HCT116 (cell line): ENCODE data around the gene SPIRE1. TPM values are rescaled to one million over a fixed set of nuclear protein-coding genes. Genes with fewer than 3 reads are reported as not detected.

Experiments used
- ATAC-seq: fragments of 200-7000 bp; cut with Tn5 transposase; 2 replicates; pipeline ENCODE4 v1.9.1; 2020; ENCODE audit warnings: mild to moderate bottlenecking, moderate library complexity
- BruUV-seq: library from RNA; stranded (reverse); fragments of 400-500 nt; replicated peaks from 2 replicates; lab custom pipeline; 2021; lab: Mats Ljungman, UMichigan
- CTCF ChIA-PET: fragments of 300-600 bp; sonication (Branson Sonifier 250); formaldehyde crosslinking; loops from one replicate; lab custom pipeline; 2021; ENCODE audit warnings: antibody characterized with exemption; lab: Charles Lee
- POLR2A ChIA-PET: fragments of 300-600, 350-600 bp; sonication (Branson Sonifier 250); formaldehyde crosslinking; loops from one replicate; lab custom pipeline; 2021; ENCODE audit warnings: antibody characterized with exemption; lab: Charles Lee
- RAD21 ChIA-PET, 2 experiments: fragments of 300-600 bp; sonication (Branson Sonifier 250); formaldehyde crosslinking; loops; one replicate each; lab custom pipeline; 2023; ENCODE audit warnings: low total read pairs in 2 of 2; ENCODE audit not compliant: uncharacterized antibody in 2 of 2, unreplicated experiment in 2 of 2, low non-redundant PET in 1 of 2; lab: Charles Lee
- DNase-seq: peaks from one replicate; pipeline ENCODE4 v3.0.0-alpha.2; 2010; ENCODE audit warnings: low read depth, low spot score
- H2AFZ ChIP-seq: fragments of 200-600 bp; shearing (Covaris generic), sonication (generic); 2 replicates; pipeline ENCODE4 v1.6.1; 2017; ENCODE audit warnings: low read depth, mixed run types, mixed read lengths, antibody characterized with exemption, low read length; ENCODE audit not compliant: poor library complexity, severe bottlenecking
- H3K27ac ChIP-seq: 2 replicates; pipeline ENCODE4 v1.5.1; 2012; ENCODE audit warnings: low read depth, low read length
- H3K27me3 ChIP-seq: fragments of 200-600 bp; sonication (generic); 2 replicates; pipeline ENCODE4 v1.6.1; 2016; ENCODE audit warnings: mixed run types, low read length, mixed read lengths; ENCODE audit not compliant: insufficient read depth
- H3K36me3 ChIP-seq, 2 experiments: fragments of 200-500 bp in 1 of 2; fragments of 200-600 bp in 1 of 2; sonication (Bioruptor generic) in 1 of 2; sonication (generic) in 1 of 2; 2 replicates each; pipeline versions ENCODE4 v1.5.1 to v1.6.1; 2014 to 2016; ENCODE audit warnings: low read length in 2 of 2, inconsistent platforms in 1 of 2, mixed read lengths in 1 of 2, mixed run types in 1 of 2; ENCODE audit not compliant: insufficient read depth in 2 of 2, control insufficient read depth in 1 of 2
- H3K4me1 ChIP-seq, 2 experiments: fragments of 200-600 bp in 1 of 2; sonication (generic) in 1 of 2; 2 replicates each; pipeline versions ENCODE4 v1.5.1 to v1.6.1; 2012 to 2017; ENCODE audit warnings: low read length in 2 of 2, inconsistent platforms in 1 of 2, mild to moderate bottlenecking in 1 of 2, mixed read lengths in 1 of 2, mixed run types in 1 of 2, moderate library complexity in 1 of 2; ENCODE audit not compliant: insufficient read depth in 2 of 2, control insufficient read depth in 1 of 2
- H3K4me2 ChIP-seq: fragments of 200-600 bp; sonication (generic); 2 replicates; pipeline ENCODE4 v1.6.1; 2017; ENCODE audit warnings: mixed run types, low read length, mixed read lengths
- H3K4me3 ChIP-seq, 2 experiments: fragments of 200-600 bp in 1 of 2; sonication (generic) in 1 of 2; replicated peaks in 1 of 2; 2 replicates each; pipeline ENCODE4 v1.5.1; 2011 to 2016; ENCODE audit warnings: low read length in 2 of 2, control low read depth in 1 of 2, low read depth in 1 of 2, mild to moderate bottlenecking in 1 of 2, mixed read lengths in 1 of 2, mixed run types in 1 of 2
- H3K79me2 ChIP-seq: fragments of 200-600 bp; sonication (generic); 2 replicates; pipeline ENCODE4 v1.6.1; 2017; ENCODE audit warnings: mild to moderate bottlenecking, mixed run types, low read length, moderate library complexity, mixed read lengths; ENCODE audit not compliant: insufficient read depth
- H3K9ac ChIP-seq: fragments of 200-600 bp; sonication (generic); 2 replicates; pipeline ENCODE4 v1.6.1; 2016; ENCODE audit warnings: low read length, mixed read lengths
- H3K9me2 ChIP-seq: fragments of 200-600 bp; sonication (generic), shearing (Covaris generic); 2 replicates; pipeline ENCODE4 v1.6.1; 2017; ENCODE audit warnings: mixed run types, mild to moderate bottlenecking, moderate library complexity; ENCODE audit not compliant: insufficient read depth
- H3K9me3 ChIP-seq, 2 experiments: fragments of 200-500 bp in 1 of 2; fragments of 200-600 bp in 1 of 2; sonication (Bioruptor generic) in 1 of 2; sonication (generic) in 1 of 2; 2 replicates each; pipeline ENCODE4 v1.6.1; 2014 to 2017; ENCODE audit warnings: low read length in 2 of 2, mixed read lengths in 2 of 2, inconsistent platforms in 1 of 2, low read depth in 1 of 2, mild to moderate bottlenecking in 1 of 2, mixed run types in 1 of 2, moderate library complexity in 1 of 2; ENCODE audit not compliant: control insufficient read depth in 1 of 2, insufficient read depth in 1 of 2
- H4K20me1 ChIP-seq: fragments of 200-600 bp; sonication (generic), shearing (Covaris generic); 2 replicates; pipeline ENCODE4 v1.6.1; 2017; ENCODE audit warnings: mixed run types, mild to moderate bottlenecking, moderate library complexity; ENCODE audit not compliant: insufficient read depth
- CEBPB ChIP-seq: IDR thresholded peaks from 2 replicates; pipeline ENCODE4 v1.6.1; 2012; ENCODE audit warnings: low read depth
- EGR1 ChIP-seq: IDR thresholded peaks from 2 replicates; pipeline ENCODE4 v1.6.1; 2012; ENCODE audit warnings: low read depth
- EZH2 ChIP-seq: fragments of 200-600 bp; sonication (generic); IDR thresholded peaks from 2 replicates; pipeline ENCODE4 v1.6.1; 2017; ENCODE audit warnings: antibody characterized with exemption, mixed run types
- EZH2phosphoT487 ChIP-seq: fragments of 200-600 bp; IDR thresholded peaks from 2 replicates; pipeline ENCODE4 v1.6.1; 2018; ENCODE audit warnings: antibody characterized with exemption, borderline replicate concordance
- FOSL1 ChIP-seq: IDR thresholded peaks from 2 replicates; pipeline ENCODE4 v1.6.1; 2012; ENCODE audit warnings: low read depth
- POLR2A ChIP-seq: IDR thresholded peaks from 2 replicates; pipeline ENCODE4 v1.7.0; 2011; ENCODE audit warnings: borderline replicate concordance; ENCODE audit not compliant: insufficient read depth, insufficient read length; ENCODE audit errors: extremely low read depth
- POLR2AphosphoS5 ChIP-seq: IDR thresholded peaks from 2 replicates; pipeline ENCODE4 v1.6.1; 2011; ENCODE audit warnings: mild to moderate bottlenecking, low read depth, low read length, moderate library complexity
- RAD21 ChIP-seq: IDR thresholded peaks from 2 replicates; pipeline ENCODE4 v1.6.1; 2012; ENCODE audit warnings: low read depth, mild to moderate bottlenecking
- SIN3A ChIP-seq: IDR thresholded peaks from 2 replicates; pipeline ENCODE4 v1.6.1; 2012; ENCODE audit warnings: low read depth
- SP1 ChIP-seq: IDR thresholded peaks from 2 replicates; pipeline ENCODE4 v1.6.1; 2012; ENCODE audit warnings: low read depth
- ZFX ChIP-seq: fragments of 450-650 bp; IDR thresholded peaks from 2 replicates; pipeline ENCODE4 v1.6.1; 2017
- ZNF274 ChIP-seq: fragments of 200-500 bp; sonication (Bioruptor generic); IDR thresholded peaks from 2 replicates; pipeline ENCODE4 v1.6.1; 2014; ENCODE audit warnings: mild to moderate bottlenecking, low read depth, low read length, inconsistent platforms
- intact Hi-C: fragments of 100-400 bp; cut with micrococcal nuclease; formaldehyde crosslinking; loops from 2 replicates; pipeline ENCODE4 v1.10.0; 2022
- total RNA-seq: library from RNA; stranded (reverse); gene quantifications from one replicate; pipeline ENCODE4 v1.2.1, GENCODE V29; 2021; ENCODE audit not compliant: unreplicated experiment
- TF ChIP-seq, protein P1 (sequence below): IDR thresholded peaks from 2 replicates; pipeline ENCODE4 v1.6.1; 2012; ENCODE audit warnings: low read depth
- TF ChIP-seq, protein P2 (sequence below): IDR thresholded peaks from 2 replicates; pipeline ENCODE4 v1.6.1; 2011; ENCODE audit warnings: mild to moderate bottlenecking, low read length, moderate library complexity; ENCODE audit not compliant: insufficient replicate concordance; ENCODE audit errors: extremely low read depth
- TF ChIP-seq, protein P3 (sequence below): IDR thresholded peaks from 2 replicates; pipeline ENCODE4 v1.6.1; 2012
- TF ChIP-seq, protein P4 (sequence below): IDR thresholded peaks from 2 replicates; pipeline ENCODE4 v1.6.1; 2012

Gene SPIRE1
- total RNA-seq, 1 experiment from 2014 or later, result 26.6 TPM

DNA sequence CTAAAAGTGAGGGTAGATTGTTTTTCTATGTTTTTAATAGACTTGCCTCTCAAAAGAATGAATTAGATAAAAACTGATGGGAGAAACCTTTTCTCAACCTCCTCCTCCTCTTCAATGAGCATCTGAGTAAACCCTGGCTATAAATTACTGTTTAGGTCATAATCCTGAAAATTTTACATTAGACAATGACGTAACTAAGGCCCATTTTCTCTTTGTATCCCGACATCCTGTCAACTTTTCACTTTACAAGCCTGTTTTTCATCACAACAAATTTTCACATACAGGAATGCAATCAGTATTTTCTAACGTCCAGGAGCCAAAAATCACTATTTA is 1.3 kb downstream of the SPIRE1 start:
- Histone ChIP-seq H3K27ac (peak overlapping the region; percentile 75; the same call in 1 of the 2 replicates), H3K9ac (peak overlapping the region; percentile 74), H3K4me2 (peak overlapping the region; percentile 83), H3K27me3 (no peaks in the 10 kb centered on the region), H3K9me3 (no peaks in the 10 kb centered on the region), H3K9me2 (no peaks in the 10 kb centered on the region), H3K79me2 (peaks cover 44% of the 10 kb centered on the region), H3K36me3 (no peaks in the 10 kb centered on the region)
- intact Hi-C loops, result no loop called here
- no peak for ATAC-seq
- ChIA-PET POLR2A (no interaction called here), RAD21 (no interaction called here), CTCF (no interaction called here)
- TSS peak; percentile 76 for BruUV-seq
- no peak for DNase-seq
- TF ChIP-seq ZNF274, result no peak
- TF ChIP-seq RAD21, result 0 out of 2 replicates have a peak, but pooled peaks have one; percentile 2
- TF ChIP-seq, all 23 proteins: peak for 1
- peaks cover 12 to 37% of the 10 kb centered on the region in 2 experiments for H3K4me1 ChIP-seq
- no peak overlapping the region for H2AFZ ChIP-seq
- H4K20me1 ChIP-seq, result 0 out of 2 replicates have a peak, but pooled peaks cover 3% of the 10 kb centered on the region
- H3K4me3 ChIP-seq, result peak overlapping the region; percentile 62 to 79

DNA sequence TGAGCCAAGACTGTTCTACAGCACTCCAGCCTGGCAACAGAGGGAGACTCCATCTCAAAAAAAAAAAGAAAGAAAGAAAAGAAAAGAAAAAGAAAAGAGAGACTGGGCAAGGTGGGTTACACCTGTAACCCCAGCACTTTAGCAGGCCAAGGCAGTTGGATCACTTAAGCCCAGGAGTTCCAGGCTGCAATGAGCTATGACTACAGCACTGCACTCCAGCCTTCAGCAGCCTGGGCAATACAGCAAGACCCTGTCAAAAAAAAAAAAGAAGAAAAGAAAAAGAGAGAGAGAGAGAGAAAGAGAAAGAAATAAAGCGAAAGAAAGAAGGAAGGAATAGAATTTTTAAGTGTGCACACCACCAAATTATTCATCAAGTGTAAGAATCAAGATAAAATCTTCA is 2.9 kb downstream of the SPIRE1 start:
- Histone ChIP-seq H3K4me2 (no peak overlapping the region), H2AFZ (no peak overlapping the region), H3K4me3 (no peak overlapping the region), H3K9me2 (no peaks in the 10 kb centered on the region), H3K79me2 (peaks cover 53% of the 10 kb centered on the region), H3K36me3 (no peaks in the 10 kb centered on the region), H3K9ac (no peak overlapping the region), H3K4me1 (peaks cover 12 to 30% of the 10 kb centered on the region in 2 experiments), H3K27me3 (no peaks in the 10 kb centered on the region), H3K27ac (no peak overlapping the region), H4K20me1 (0 out of 2 replicates have a peak, but pooled peaks cover 3% of the 10 kb centered on the region), H3K9me3 (no peaks in the 10 kb centered on the region)
- no TSS peak for BruUV-seq
- ChIA-PET POLR2A (interaction anchor here (0.8 kb wide), 1 partner anchor 253 kb away, joined by 3 read pairs; no protein-coding TSS in a partner anchor), RAD21 (no interaction called here), CTCF (interaction anchor here (1.0 kb wide), 1 partner anchor 264 kb away, joined by 3 read pairs; no protein-coding TSS in a partner anchor)
- DNase-seq (no peak), ATAC-seq (no peak)
- intact Hi-C loops, result no loop called here
- TF ChIP-seq EZH2 (no peak), FOSL1 (no peak), EZH2phosphoT487 (no peak), SIN3A (no peak), EGR1 (no peak), POLR2A (no peak), SP1 (no peak), CEBPB (no peak), POLR2AphosphoS5 (no peak), ZFX (no peak)
- TF ChIP-seq, protein P1, sequence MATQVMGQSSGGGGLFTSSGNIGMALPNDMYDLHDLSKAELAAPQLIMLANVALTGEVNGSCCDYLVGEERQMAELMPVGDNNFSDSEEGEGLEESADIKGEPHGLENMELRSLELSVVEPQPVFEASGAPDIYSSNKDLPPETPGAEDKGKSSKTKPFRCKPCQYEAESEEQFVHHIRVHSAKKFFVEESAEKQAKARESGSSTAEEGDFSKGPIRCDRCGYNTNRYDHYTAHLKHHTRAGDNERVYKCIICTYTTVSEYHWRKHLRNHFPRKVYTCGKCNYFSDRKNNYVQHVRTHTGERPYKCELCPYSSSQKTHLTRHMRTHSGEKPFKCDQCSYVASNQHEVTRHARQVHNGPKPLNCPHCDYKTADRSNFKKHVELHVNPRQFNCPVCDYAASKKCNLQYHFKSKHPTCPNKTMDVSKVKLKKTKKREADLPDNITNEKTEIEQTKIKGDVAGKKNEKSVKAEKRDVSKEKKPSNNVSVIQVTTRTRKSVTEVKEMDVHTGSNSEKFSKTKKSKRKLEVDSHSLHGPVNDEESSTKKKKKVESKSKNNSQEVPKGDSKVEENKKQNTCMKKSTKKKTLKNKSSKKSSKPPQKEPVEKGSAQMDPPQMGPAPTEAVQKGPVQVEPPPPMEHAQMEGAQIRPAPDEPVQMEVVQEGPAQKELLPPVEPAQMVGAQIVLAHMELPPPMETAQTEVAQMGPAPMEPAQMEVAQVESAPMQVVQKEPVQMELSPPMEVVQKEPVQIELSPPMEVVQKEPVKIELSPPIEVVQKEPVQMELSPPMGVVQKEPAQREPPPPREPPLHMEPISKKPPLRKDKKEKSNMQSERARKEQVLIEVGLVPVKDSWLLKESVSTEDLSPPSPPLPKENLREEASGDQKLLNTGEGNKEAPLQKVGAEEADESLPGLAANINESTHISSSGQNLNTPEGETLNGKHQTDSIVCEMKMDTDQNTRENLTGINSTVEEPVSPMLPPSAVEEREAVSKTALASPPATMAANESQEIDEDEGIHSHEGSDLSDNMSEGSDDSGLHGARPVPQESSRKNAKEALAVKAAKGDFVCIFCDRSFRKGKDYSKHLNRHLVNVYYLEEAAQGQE, result no peak
- TF ChIP-seq, protein P2, sequence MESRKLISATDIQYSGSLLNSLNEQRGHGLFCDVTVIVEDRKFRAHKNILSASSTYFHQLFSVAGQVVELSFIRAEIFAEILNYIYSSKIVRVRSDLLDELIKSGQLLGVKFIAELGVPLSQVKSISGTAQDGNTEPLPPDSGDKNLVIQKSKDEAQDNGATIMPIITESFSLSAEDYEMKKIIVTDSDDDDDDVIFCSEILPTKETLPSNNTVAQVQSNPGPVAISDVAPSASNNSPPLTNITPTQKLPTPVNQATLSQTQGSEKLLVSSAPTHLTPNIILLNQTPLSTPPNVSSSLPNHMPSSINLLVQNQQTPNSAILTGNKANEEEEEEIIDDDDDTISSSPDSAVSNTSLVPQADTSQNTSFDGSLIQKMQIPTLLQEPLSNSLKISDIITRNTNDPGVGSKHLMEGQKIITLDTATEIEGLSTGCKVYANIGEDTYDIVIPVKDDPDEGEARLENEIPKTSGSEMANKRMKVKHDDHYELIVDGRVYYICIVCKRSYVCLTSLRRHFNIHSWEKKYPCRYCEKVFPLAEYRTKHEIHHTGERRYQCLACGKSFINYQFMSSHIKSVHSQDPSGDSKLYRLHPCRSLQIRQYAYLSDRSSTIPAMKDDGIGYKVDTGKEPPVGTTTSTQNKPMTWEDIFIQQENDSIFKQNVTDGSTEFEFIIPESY, result no peak
- TF ChIP-seq, protein P3, sequence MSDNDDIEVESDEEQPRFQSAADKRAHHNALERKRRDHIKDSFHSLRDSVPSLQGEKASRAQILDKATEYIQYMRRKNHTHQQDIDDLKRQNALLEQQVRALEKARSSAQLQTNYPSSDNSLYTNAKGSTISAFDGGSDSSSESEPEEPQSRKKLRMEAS, result no peak
- TF ChIP-seq, protein P4, sequence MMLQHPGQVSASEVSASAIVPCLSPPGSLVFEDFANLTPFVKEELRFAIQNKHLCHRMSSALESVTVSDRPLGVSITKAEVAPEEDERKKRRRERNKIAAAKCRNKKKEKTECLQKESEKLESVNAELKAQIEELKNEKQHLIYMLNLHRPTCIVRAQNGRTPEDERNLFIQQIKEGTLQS, result no peak
